ENCODE results near the gene BLACAT1. TPM values are rescaled to one million over a fixed set of nuclear protein-coding genes. Genes with fewer than 3 reads are reported as not detected.

The BLACAT1 gene
- total RNA-seq: not detected in 2 replicates
- not detected for polyA plus RNA-seq (2012)

DNA sequence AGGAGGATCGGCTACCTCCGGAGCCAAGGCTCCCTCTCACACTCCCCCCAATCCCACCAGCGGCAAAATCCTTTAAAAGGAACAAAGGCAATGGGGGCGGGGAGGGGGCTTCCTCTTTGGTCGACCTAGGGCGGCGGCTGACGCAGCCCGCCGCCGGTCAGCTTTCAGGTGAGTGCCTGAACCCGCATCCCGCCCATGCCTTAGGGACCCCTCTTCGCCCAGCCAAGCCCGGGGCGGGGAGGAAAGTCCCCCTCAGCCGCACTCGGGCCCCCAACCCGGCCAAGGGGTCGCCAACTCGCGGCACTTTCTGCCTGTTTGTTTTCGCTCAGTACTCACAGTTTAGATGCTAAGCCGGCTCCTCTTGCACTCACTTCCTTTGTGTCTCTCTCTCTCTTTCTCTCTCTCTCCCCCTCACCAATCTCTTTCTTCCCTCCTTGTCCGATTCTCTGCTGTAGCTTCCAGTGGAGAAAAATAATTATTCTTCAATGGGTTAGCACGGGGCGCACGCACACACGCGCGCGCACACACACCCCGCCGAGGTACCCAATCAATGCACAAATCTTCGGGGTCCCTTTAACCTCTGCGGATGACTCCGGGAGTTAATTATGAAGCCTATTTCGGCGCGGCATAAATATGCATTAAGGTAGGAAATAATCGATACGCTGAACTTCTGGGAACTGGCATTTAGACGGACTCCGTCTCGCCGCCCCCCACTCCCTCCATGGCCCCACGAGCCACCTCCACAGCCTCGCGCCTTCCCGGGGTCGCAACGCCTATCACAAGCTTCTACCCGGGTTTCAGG, at the start of gene BLACAT1:
BLACAT1 (minus strand) TSS at position 465 of the 802 bp plus-strand sequence.
- DNase-seq (ENCODE audit: low read depth): no peak

DNA sequence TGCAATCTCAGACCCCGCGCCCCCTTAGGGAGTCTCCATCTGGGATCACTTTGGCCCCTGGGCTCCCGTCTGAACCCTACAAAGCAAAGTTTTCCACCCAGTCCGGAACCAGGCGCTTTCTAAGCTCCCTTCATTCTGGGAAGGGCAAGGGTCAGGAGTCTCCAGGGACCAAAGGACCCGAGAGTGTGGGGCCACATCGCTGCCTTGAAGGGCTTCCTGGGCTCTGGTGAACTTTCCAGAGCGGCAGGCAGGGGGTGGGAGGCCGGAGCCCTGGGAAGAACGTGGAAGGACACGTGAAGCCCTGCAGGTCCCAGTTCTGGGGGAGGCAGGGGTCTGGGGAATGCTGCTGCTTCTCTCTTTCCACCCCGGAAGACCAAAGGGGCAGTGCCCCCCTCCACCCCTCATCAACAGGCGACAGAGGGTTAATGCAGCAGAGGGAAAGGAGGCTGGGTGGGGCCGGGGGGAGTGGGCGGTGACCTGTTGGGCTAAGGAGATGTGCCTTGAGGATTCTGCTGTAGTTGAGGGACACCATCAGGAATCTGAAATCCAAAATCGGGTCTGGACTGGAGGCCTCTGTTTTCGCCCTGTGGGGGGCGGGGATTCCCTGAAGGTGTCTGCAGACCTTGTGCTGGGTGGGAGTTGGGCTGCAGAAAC, 49.4 kb upstream of the BLACAT1 start:
- DNase-seq (ENCODE audit: low read depth): no peak

DNA sequence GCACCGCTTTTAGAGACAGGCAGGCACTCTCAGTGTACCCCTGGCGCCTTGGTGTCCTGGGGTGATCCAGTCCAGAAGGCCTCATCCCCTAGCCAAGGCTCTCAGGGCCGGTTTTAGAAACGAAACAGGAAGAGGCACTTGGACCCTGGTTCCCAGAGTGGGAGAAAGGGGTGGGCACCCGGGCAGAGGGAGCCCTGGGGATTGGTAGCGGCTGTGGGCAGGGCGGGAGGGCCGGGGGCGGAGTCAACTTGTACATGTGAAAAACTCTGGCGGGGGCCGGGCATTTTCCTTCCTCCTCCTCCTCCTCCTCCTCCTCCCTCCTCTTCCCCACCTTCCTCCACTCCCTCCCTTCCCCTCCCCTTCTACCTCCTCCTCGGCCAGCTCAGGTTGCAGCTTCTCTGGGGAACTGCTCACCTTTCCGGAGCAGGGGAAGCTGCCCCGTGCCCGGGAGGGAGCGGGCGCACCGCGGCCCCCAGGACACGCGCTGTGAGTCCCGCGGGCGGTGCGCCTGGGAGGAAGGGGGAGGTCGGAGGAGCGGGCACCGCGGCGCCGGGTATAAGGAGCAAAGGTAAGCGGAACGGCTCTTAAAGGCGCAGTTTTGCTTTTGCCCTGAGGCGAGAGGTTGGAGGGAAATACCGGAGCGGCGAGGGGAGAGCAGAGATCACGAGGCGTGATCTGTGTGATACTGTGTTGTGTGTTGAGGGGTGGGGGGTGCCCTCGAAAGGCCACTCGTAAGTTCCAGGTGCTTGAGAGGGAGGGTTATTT, 48.6 kb upstream of the BLACAT1 start, which contains the start of gene CDK18:
CDK18 (plus strand) TSS at position 359 of the 765 bp plus-strand sequence. CDS start 18,499 bp downstream, outside the sequence.
- DNase-seq (ENCODE audit: low read depth): peak; percentile 67

DNA sequence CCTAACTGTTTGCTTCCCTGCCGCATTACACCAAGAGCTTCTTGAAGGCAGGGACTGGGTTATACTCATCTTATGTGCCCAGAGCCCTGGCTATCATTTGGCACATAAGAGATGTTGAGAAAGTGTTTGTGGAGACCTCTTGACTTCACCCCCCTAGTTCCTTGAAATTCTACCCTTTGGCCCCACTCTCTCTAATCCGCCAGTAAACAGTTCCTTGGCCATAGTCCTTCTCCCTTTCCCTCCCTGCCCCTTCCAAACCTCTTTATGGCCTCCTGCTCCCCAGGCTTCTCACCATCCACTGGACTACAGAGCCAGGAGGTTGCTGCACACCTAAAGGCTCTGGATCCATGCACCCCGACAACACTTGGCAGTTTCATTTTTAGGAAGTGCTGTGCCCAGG, 47.1 kb upstream of the BLACAT1 start:
- DNase-seq (ENCODE audit: low read depth): no peak

DNA sequence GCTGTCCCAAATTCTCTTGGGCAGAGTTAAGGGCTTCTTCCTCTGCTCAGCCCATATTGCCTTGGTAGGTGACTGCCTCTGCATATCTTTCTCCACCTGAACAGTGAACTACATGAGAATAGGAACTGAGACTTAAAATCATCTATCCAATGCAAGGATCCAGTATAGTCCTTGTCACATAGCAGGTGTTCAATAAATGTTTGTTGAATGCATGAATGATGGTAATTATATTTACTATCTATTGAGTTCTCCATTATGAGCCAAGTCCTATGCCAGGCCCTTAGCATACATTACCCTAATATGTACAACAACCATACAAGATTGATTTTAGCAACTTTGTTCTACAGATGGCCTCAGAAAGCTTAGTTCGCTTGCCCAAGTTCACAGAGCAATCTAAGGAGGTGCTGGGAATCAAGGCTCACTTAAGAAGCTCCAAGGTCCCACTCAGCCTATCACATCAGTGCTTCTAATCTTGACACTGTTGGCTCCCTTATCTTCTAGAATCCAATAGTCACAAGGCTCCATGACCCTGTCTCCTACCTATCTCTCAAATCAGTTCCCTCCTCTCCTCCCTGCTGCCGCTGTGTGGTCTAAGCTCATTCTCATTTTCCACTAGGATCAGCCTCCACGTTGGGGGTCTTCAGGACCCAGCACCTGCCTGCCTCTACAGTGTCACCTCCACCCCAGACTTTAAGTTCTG, 46.4 kb upstream of the BLACAT1 start:
- DNase-seq (ENCODE audit: low read depth): no peak

DNA sequence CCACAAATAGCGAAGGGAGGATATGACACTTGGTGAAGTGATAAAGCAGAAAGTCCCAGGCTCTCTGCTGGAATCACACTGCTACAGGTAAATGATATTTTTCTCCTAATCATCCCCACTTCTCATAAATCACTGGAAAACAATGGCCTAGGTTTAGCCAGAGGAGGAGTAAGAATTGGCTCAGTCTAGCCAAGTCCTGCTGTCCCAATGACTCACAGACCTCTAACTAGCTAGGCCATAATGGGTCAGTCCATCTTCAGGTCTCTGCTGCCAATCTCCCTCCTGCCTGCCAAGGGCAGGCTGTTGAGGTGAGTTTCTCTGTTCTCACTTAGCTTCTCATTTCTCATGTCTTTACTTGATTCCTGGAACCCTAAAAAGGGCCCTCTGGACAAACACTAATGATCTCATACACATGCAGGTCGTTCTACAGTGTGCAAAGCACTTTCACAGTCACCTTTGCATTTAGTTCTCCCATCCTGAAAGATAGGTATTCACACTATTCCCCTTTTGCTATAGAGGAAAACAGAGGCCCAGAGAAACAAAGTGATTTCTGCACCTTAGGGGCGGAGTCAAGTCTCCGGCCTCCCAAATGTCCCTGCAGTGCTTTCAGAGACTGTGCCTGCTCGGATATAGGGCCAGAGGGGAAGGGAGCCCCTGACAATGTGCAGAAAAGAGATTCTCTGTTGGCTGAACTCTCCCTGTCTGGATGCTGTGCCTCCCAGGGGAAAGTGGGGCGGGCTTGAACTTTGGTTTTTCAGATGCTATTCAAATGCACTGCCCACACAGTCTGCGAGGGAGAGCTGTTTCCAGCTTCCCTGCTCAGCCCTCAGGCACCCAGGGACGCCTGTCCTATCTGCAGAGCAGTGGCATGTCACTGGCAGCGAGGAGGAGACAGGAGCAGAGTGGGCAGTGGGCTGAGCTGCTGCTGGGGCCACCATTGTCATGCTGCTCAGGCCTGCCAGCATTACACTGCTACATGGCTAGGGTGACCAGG, 44.7 kb upstream of the BLACAT1 start:
- DNase-seq (ENCODE audit: low read depth): no peak

DNA sequence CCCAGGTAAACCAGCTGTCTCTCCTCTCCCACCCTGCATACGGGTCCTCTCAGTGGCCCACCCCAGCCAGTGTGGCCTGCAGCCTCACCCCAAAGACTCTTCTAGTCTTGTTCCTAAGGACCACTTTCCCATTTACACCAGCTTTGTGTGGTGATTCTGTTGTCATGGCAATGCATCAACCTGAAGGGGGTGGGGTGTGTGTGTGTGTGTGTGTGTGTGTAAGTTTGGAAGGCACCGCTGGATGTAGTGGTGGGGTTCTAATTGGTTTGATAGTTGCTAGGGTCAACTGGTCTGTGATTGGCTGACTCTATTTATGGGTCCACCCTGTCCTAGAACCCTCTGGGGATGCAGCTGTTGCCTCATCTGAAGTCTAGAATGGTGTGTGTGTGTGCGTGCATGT, 43.9 kb upstream of the BLACAT1 start:
- no peak for DNase-seq (ENCODE audit: low read depth)

DNA sequence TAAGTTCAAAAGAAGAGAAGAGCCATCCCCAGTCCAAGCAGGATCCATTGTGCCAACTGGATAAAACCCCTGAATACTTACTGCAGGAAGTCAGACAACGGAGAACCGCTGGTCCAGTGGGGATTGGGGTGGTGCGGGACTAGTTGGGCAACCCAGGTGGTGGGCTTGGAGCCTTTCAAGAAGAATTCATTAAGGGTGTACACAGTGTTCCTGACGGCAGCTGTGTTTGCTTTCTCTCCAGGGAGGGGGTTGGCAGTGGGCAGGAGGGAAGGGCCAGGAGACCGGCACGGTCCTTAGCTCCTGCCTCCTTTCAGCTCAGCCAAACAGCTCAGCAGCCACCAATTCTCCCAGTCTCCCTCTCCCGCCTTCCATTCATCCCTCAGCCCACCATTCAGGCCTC, 41.5 kb upstream of the BLACAT1 start:
- DNase-seq (ENCODE audit: low read depth): no peak

DNA sequence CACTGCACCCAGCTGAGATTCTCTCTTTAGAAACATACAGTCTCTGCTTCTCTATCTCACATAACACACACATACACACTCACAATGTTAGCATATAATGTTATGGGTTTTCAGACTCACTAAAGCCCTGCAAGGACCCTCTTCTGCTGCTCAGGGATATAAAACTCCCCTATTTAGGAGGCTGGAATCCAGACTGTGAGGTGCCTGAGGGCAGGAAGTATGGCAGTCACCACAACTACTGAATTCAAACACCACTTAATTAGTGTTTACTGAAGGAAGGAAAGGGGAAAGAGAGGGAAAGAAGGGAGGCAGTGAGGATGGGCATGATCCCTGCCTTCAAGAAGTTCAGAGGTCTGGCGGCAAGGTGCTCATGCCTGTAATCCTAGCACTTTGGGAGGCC, 40.8 kb upstream of the BLACAT1 start:
- DNase-seq (ENCODE audit: low read depth): no peak

DNA sequence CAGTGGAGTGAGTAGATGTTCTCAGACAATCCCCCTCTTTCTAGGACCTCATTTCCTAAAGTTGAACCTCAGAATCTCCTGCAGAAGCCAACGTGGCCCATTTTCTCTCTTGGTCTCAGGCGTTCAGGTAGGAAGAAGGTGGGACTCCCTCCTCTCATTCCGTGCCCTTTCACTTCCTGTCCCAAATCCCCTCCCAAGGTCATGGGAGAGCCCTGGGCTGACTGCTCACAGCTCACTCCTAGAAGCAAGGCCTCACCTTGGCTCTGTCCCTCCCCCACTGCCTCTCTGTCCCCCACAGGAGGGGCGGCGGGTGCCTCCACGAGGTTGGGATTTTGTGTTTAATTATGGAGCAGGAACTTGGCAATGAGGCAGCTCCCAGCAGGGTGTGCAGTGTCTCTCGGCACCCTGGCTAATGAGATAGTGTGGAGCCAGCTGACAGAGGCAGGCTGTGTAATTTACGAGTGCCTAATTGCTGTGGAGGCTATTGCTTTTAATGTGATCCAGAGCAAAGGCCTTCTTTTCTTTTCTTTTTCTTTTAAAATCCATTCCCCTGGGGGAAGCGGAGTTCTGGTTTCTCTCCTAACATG, 39.5 kb upstream of the BLACAT1 start:
- no peak for DNase-seq (ENCODE audit: low read depth)

DNA sequence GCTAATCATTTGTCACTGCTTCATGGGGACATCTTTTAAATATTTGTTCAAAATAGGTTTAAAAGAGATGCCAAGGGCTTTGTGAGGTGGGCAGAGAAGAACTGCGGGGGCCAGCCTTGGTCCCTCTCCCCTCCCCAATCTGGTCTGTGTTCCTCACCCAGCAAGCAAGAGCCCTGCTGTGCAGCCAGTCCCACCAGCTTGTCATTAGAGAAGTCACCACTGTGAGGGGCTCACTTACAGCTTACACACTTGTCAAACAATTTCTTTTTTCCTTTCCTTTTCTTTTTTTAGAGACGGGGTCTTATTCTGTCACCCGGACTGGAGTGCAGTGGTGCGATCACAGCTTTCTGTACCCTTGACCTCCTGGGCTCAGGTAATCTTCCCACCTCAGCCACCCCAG, 38.3 kb upstream of the BLACAT1 start:
- no peak for DNase-seq (ENCODE audit: low read depth)

DNA sequence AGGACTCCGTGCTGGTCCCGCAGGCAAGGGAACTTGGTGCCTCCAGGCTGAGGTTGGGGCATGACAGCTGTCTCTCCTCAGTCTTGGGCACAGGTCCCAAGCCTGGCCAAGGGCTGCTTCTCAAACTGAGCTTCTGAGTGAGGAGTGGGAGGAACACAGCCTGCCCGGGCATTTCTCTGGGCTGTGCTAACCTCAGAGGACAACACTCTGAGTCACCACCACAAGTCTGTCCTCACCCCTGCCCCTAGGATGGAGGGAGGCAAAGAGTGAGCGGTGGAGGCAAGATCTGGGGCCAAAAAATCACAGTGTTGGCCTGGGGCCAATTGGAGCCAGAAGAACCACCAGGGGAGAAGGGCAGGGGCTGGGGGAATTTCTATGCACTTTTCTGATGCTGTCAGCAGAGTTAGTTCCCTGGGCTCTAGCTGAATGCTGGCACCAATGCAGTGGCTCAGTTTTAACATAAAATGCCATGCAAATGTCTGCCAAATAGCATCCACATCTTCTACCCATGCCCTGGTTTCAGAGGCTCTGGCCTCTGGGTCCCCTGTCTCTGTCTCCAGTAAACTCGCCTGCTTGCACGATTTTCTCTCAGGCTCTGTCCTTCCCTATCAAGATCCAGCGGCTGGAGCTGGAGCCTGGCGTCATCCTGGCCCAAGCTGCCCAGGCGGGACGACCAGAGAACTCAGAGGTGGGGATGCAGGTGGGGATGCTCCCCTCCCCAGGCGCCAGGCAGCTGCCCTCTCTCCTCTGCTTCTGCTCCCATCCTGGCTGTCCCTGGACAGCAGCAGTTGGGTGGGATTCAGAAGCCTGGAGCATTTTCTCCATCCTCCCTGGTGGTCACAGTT, 37.6 kb upstream of the BLACAT1 start:
- peak; percentile 98 for DNase-seq (ENCODE audit: low read depth)

DNA sequence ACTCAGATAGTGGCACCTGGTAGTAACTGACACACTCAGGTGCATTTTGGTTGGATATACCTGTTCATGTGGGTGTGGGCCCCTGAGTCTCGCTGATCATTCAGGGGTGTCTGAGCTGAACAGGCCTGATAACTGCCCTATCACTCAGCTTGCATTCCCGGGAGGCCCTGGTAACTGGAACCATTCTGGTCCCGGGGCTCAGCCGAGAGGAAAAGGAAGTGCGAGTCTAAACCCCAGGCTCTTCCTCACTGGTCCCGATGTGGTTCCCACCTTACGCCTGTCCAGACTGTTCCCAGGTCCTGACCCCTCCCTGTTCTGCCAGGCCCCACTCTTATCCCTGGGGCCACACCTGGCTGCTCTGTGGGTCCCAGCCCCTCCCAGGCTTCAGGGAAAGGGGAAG, 36.9 kb upstream of the BLACAT1 start:
- DNase-seq (ENCODE audit: low read depth): no peak

DNA sequence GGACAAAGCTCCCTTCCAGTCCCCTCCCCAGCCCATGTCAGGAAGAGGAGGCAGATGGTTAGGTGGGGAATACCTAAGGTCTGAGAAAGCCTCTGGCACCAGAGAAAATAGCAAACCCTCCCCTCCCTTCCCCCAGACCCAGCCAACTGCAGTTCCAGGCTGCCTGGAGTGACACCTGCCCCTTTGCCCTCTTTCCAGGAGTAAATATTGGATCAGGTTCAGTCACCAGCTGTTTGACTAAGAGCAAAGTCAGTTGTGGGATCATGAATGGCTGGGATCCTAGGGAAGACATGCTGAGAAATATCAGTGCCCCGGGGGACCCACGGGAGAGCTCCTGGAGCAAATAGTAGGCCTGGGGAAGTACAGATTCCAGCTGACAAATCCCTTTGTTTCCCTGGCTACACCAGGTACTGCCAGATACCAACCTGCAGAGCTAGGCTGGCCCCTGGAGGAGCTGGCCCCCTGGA, 36.4 kb upstream of the BLACAT1 start:
- peak; percentile 94 for DNase-seq (ENCODE audit: low read depth)

DNA sequence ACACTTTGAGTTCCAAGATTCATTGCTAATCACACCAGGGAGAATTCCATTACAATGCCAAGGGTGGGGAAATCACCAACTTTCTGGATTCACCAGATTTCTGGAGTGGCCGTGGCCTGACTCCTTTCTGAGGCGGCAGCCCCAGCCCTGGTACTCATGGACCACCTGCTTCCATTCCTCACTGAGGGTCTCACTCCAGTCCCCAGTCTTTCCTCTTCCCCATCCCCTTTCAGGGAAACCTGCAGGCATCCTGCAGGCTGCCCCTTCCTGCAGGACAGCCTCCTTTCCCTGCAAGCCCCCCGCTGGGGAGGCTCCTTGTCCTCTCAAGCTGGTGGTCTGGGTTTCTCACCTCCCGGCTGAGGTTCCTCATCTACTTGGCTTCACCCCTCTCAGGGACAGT, 35.9 kb upstream of the BLACAT1 start:
- no peak for DNase-seq (ENCODE audit: low read depth)

DNA sequence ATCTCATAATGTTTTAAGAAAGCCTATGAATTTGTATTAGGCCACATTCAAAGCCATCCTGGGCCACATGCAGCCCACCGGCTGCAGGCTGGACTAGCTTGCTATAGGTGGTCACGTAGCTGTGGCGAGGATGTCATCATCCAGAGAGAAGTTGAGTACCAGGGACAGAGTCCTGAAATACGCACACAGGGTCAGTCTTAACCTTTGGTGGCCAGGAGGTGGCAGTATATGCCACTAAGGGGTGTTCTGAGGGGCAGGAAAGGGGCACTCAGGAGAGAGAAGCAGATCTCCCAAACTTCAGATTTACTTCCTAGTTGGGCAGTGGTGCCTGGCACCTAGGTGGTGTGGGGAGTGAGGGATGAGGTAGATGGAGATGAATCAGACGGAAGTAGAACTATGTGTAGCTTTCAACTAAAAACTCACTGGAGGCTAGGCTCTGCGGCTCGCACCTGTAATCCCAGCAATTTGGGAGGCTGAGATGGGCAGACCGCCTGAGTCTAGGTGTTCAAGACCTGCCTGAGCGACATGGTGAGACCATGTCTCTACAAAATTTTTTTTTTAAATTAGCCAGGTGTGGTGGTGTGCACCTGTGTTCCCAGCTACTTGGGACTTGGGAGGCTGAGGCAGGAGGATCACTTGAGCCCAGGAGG, 32.4 kb upstream of the BLACAT1 start:
- DNase-seq (ENCODE audit: low read depth): peak; percentile 81

DNA sequence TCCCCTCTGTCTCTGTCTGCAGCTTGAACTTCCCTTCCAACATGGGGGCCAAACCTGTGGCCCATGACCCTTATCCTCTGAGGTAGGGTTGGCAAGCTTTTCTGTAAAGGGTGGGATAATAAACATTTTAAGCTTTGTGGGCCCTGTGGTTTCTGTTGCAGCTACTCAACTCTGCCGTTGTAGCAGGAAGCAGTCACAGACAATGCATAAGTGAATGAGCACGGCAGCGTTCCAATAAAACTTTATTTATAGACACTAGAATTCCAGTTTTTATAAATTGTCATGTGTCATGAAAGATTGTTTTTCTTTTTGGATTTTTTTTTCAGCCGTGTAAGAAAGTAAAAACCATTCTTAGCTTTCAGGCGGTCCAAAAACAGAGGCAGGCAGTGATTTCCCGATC, 30.4 kb upstream of the BLACAT1 start:
- no peak for DNase-seq (ENCODE audit: low read depth)

All from myocyte (in vitro differentiated cells).